HG03575 (cell line): ENCODE data around the gene LY6G5B.

Experiments
- ATAC-seq: cut with Tn5 transposase; IDR thresholded peaks from one replicate; pipeline ENCODE4 v1.9.1; 2021; ENCODE audit not compliant: unreplicated experiment, insufficient number of reproducible peaks, low FRiP score; ENCODE audit errors: extremely low read depth

LY6G5B gene

DNA sequence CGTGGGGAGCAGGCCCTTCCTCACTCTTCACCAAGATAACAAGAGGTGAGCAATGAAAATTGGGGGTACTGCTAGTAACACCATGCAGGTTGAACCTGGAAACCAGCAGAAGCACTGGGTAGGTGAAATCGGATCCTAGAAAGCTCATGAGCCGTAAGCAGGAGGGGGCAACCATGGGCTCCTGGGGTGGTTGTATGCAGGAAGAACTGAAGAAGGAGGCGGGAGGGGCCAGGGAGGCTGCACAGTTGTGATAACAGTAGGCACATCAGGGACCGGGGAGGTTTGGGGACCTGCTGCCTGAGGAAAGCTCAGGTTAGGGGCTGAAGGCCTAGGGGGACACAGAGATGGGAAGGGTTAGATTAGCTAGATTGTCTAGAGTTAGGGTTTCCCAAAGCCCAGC lies 16.7 kb downstream of the LY6G5B start:
- no peak for ATAC-seq

DNA sequence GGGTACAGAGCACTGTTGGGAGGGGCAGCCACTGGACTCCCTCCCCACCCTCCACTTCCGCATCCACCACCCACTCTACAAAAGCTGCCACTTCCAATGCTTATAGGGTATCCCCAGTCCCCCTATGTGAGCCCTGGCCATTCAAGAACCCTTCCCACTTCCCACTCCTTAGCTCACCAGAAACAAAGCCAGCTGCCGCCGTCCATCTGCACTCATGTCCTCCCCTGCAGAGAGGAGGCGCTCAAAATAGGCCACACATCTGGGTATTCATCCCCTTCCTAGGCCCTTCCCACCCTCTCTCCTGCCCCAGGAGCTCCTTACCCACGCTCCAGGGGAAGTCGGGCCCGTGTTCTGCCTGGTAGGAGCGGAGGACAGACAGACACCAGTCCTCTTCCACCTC lies 17.5 kb downstream of the LY6G5B start:
- no peak for ATAC-seq

DNA sequence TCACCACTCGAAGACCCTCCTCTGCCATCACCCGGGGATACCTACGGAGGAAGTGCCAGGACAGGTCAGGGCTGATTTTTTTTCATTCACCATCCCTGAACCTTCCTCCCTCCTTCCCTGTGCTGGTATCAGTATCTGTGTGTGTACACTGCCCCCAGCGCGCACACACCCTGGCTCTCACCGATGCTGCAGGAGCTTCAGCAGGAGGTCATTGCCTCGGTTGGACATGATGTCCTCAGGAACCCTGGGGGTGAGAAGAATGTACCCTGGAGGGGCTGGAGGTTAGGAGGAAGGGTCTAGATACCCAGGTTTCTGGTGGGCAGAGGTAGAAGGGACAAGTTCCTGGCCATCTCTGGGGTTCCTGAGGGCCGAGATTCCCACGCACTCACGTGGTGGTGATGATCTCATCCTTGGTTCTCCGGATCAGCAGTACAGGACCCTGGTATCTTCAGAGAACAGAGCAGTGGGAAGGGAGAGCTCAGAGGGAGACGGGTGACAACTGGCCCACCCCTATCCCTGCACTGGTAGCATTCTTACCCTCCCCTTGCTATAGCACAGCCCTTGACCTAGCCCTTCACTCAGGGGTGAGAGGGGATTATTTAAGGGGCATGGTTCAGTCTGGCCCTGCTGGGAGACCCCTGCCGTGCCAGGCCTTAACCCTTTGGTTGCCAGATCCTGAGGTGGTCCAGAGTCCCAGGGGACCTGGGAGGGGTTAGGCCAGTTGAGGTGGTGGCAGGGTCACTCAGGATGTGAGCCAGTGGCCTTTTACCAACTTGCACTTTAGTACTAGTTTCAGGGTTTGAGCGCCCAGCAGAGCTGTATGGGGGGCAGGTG lies 18.3 kb downstream of the LY6G5B start:
- no peak for ATAC-seq

DNA sequence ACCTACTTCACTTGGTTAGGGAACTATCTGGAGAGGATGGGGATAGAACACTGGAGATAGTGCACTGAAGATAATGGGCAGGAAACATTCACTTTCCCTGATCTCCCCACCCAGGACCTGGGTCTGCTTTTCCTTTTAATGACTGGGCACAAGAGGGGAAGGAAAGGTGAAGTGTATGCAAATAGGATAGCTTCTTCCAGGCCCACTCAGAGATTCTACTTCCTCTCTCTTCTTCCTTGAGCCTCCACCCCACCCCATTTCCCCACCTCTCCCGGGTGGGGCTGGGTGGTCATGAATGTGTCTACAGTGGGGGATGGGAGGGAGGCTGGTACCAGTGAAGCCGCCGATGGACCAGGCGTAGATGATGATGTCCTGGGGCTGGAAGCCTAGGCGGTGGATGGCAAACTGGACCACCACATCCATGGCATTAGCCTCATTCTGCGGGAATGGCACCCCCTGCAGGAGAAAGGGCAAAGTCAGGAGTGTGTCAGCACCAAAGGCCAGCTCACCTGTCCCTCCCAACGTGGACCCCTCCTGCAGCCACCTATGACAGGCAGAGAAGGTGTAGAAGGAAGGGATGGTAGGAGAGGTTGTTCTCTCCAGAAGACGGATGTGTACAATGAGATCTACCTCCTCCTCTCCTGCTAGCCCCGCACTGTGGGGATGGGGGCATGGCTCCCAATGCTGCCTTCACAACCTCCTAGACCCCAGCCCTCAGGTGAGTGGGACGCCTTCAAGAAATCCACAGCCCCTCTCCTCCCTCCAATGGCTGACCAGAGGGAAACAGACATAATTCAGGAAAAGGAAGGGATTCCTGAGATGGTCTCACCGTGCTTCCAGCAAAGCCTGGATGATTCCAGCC lies 19.7 kb downstream of the LY6G5B start:
- no peak for ATAC-seq

DNA sequence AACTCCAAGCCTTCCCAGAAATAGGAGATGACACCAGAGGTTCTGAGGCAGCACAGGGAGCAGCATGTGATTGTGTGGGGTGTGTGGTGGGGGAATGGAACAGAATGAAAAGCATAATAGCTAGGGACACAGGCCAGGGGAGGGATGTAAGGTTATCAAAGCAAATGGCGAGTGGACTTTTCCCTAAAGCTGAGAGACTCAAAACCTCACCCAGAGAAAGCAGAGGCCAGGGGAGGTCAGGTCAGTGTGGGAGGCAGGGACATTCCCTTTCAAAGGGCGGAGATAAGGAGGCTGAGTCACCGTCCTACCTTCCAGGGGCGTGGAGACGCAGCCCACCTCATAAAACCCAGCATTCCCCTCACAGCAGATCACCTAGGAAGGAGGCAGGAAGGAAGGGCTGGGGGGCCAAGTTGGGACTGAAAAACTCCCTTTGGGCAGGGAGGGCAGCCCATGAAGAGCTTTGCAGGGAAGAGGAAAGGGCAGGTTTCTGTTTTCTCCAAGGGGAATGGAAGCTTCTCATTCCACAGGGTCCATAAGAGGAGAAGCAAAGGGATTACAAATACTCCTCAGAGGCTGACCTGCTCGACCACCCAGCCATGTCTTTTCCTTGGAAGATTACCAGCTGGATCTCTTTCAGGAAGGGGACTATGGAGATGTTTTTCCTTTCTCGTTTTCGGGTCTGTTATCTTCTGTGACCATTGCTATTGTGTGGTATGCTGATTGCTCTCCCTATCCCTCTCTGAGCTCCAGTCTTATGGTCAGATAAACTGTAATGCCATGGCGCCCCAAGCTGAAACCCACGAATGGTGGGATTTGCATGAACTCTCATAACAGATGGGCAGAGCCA lies 20.7 kb downstream of the LY6G5B start:
- no peak for ATAC-seq

DNA sequence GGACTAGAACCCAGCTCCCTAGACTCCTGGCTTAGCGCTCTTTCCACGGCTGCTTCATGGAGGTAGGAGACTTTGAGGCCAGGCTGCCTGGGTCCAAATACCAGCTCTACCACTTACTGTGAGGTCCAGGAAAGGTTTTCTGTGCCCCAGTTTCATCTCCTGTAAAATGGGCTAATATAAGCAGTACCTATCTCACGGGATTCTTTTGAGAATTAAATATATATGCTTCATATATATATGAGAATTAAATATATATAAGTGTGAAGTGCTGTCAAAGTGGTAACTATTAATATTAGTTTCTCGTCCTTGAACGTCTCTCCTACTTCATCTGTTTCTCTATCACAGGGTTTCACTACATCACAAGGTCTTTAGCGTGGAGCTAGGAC lies 21.3 kb downstream of the LY6G5B start:
- ATAC-seq: no peak

DNA sequence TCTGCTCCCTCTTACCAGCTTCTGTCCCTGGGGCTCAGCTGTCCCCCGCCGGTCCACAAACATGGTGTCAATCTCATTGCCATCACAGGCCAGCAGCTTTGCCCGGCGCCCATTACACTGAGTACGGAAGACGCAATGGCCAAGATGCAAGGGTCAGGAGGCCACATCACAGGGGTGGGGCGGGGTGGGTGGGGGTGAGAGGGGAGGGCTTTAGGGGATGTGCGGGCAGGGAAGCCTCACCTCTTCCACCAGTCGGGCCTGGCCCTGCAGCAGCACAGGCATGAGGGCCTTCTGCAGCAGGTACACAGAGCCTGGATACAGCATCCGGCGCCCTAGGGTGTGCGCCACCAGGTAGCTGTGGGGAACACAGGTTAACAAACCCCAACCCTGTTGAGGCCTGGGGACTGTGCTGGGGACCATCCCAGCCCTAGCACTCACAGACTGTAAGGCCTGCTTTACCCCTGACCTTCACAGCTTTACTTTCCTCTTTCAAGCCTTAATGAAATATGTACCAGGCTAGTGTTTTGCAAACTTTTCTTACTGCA lies 21.9 kb downstream of the LY6G5B start:
- no peak for ATAC-seq

DNA sequence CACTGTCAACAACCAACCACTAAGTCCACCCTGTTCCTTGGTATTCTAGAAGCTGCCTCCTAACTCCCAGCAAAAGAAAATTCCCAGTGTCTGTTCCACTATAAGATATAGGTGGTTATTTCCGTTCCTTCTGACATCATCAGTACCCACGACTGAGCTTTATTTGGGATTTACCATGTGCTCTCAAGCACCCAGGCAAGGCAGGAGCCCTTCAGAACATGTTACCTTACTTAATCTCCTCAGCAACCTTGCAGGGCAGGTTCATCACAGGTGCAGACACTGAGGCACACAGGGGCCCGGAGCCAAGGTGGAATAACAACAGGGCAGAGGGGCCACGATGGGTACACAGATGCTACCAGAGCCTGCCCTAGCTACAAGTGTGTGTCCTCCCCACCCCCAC lies 22.6 kb downstream of the LY6G5B start:
- ATAC-seq: no peak

DNA sequence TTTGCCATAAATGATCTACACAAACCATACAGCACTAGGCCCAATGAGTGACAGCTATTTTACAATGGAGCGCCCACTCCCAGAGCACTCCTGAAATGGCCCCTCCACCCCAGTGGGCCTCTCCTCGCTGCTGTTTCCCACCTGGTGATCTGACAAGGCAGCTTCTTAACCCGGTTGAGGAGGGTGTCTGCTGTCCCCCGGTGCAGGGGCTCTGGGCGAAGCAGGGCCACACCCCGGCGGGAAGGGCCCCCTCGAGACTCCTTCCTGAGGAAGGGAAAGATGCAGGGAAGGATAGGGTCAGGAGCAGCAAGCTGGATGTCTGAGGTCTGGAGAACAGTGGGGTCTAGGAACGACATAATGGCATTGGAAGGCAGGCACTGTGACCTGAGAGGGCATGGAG lies 23.1 kb downstream of the LY6G5B start:
- no peak for ATAC-seq

DNA sequence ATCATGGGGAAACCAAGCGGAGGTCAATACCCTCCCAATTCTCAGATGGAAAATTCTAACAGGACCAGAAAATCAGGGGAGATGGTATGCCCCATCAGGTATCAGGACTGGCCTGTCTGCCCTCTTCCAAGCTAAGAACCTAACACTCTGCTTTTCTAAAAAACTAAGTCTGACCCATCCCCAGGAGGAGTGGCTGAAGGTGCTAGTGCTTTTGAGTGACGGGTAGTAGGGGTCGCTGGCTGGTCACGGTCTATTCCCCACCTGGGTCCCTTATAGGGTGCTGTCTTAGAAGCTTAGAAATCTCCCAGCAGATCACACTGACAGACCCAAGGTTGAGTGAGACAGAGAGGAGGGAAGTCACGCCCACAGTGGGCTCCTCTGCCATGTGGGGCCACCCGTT lies 23.8 kb downstream of the LY6G5B start:
- no peak for ATAC-seq

DNA sequence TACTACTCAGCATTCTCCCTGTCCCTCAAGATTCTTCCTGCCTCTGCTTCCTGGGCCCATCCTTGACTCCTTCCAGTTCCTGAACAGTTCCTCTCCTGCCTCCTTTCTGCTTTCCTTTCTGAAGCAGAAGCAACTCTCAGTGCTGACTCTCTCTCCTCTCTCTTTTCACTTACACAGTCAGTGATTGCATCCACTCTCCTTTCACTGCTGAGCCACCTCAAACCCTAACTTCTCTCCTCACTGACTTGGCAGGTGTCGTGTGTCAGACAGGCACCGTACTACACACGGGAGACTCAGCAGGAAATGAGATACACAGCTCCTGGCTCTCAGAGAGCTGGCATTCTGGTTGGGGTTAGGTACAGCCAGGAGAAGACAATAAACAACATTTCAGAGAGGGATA lies 27.8 kb downstream of the LY6G5B start:
- ATAC-seq: no peak

DNA sequence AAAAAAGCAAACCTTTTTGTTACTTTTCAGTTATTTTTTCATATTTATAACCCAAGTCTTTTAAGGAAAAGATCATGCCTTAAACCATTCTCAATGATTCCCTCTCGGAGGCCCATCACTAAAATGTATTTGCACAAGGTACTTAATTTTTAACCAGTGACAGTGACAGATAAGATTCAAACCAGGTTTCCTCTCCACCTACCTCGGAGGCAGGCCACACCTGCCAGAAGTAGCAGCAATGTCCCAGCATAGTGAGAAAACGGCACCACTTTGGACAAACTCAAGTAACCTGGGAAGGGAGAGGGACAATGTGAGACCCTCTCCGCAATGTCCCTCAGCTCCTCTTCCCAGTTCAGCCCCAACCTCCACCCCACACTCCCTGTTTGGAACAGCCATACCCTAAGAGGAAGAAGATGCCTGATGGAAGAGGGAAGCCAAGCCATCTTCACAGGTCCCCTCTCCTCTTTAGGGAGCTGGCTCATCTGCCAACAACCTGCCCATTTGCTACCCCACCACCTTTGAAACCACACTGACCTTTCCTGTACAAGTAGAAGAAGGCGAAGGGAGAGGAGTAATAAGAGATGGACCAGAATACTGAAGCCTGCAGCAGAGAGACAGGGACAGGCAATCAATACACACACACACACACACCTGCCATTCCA lies 31.1 kb downstream of the LY6G5B start:
- no peak for ATAC-seq

DNA sequence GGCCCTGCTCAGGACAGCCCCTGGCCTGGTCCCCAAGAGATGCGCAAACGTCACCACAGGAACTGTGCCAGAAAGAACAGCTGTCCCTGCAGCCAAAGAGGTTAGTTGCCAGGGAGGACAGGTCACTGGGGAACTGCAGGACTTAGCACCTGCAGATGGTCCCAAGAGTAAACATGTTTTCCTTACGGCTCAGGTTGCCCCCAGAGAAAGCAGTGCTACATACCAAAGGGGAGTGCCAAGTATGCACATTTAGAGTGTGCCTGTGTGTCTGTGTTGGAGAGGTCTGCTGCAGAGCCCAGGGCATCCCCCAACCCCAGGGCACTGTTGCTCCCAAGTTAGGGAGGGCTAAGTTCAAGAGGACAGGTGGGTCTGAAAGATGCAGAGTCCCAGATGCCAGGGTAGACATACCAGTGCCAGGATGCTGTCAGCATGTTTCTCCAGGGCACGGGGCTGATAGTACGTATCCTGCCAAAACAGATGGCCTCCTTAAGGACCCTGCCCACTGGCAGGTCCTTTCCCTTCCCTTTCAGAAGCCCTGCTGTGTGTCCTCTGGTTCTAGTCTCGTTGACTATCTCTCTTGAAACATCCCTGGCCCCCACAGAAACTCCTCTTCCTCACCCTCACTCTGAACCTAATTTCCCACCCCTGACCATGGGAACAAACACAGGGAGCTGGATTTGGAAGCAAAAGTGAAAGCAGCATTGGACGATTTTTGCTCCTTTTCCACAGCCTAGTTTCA lies 32.1 kb downstream of the LY6G5B start:
- no peak for ATAC-seq

DNA sequence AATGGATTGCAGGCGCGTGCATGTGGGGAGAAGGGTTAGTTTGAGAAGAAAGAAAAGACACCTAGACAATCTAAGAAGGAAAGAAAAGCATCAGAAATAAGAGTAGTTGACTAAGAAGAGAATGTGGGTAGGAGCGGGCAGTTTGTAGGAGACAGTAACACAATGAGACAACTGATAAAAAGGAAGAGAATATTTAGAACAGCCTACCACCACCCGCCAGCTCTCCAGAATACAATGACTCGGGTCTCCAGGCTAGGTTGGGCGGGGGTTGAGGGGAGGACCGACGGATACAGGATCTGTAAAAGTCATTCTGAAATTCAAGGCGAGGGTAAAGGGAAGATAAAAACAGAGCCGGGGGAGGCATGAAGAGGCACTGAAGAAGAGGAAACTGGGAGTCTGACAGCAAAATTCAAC lies 32.6 kb downstream of the LY6G5B start:
- ATAC-seq: no peak

DNA sequence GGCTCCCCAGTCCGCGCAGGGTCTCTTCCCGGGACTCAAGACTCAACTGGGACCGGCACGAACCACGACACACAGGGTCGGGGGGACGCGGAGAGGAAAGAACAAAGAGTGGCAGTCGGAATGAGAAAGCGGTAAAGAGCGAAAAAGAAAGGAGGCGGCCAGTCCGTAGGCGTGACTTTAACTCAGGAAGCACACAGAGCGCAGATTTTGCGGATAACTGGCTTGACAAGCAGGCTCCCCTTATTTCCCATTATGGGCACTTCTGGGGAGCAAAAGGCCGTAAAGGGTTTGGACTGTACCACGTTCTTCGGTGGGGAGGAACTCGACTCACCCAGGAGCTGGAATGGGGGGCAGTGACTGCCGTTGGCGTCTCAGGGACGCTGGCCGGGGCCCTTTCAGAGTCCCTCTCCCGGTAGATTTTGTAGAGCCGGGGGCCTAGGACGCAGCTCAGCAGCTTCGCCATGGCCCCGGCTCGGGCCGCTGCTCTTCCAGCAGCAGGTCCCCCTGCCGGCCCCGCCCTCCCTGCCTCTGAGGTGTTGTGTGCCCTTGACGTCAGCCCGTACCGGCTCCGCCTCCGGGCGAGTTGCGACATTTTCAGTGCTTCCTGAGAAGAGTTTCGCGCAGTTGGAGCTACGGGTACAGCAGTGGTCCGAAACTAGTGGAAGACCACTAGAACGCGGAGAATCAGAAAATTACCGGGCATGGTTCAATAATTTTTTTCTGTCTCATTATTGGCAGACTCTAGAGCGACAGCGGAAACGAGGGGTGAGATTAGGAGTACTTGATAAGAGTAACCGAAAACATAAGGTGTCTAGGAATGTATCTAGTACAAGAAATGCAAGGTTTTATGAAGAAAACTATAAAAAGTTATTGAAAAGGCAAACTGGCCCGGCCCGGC lies 33.3 kb downstream of the LY6G5B start, which contains the start of gene ABHD16A:
Gene ABHD16A, minus strand, starts transcription at position 506 of the 898 bp plus-strand sequence. Its CDS starts 43 bp downstream, at position 463.
- ATAC-seq: no peak

DNA sequence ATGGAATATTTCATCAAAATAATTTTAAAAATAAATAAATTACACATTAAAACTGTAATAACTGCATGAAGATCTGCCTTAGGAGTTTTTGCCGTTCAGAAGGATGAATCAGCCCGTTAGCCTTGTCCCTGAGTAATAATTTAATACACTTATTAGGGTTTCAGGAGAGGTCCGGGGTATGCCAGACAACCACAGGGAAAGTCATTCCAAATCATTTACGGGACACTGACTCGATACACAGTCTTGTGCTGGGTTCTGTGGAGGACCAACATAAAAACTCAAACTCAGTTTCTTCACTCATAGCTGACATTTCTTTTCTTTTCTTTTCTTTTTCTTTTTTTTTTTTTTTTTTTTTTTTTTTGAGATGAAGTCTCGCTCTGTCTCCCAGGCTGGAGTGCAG lies 36.2 kb downstream of the LY6G5B start:
- no peak for ATAC-seq

DNA sequence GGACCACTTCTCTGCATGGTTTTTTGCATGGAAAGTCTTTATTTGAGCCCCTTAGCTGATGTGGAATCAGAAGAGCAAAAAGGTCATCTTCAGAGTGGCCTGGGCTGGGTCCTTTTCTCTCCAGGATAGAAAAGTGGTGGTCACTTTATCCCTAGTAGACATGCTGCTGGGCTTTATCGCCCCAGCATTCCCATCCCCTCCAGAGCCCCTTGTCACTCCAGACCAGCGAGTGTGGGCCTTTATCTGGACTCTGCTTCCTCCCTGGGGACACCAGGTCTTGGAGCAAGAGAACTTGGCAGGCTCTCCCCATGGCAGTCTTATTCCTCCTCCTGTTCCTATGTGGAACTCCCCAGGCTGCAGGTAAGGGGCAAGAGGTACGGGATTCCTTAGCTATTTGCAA lies 36.8 kb downstream of the LY6G5B start, which contains the start of gene LY6G6F:
Gene LY6G6F, plus strand, starts transcription at position 268 of the 400 bp plus-strand sequence. Its CDS starts 41 bp downstream, at position 309.
- ATAC-seq: no peak
